Kidney capillary endothelial cell (primary cell): ENCODE results near the gene SLC35B2.

Experiments
- DNase-seq: peaks from one replicate; pipeline ENCODE4 v3.0.0-alpha.2; 2018; ENCODE audit warnings: low spot score

The SLC35B2 gene

DNA sequence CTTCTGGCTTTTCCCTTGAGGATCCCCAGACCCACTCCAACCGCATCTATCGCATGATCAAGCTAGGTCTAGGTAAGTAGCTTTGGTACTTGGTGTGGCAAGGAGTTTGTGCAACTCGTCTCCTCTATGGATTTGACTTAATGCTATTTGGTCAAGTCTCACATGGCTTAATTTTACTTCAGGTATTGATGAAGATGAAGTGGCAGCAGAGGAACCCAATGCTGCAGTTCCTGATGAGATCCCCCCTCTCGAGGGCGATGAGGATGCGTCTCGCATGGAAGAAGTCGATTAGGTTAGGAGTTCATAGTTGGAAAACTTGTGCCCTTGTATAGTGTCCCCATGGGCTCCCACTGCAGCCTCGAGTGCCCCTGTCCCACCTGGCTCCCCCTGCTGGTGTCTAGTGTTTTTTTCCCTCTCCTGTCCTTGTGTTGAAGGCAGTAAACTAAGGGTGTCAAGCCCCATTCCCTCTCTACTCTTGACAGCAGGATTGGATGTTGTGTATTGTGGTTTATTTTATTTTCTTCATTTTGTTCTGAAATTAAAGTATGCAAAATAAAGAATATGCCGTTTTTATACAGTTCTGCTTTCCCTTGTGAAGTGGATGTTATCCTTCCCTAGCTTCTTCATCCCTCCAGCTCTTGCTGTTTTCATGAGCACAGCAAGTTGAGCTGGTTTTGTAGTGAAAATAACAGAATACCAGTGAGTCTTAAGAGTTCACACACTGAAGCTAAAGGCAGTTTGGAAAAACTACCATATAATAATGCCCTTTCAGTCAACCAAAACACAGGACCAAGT is 3.8 kb downstream of the SLC35B2 start:
- DNase-seq: no peak

DNA sequence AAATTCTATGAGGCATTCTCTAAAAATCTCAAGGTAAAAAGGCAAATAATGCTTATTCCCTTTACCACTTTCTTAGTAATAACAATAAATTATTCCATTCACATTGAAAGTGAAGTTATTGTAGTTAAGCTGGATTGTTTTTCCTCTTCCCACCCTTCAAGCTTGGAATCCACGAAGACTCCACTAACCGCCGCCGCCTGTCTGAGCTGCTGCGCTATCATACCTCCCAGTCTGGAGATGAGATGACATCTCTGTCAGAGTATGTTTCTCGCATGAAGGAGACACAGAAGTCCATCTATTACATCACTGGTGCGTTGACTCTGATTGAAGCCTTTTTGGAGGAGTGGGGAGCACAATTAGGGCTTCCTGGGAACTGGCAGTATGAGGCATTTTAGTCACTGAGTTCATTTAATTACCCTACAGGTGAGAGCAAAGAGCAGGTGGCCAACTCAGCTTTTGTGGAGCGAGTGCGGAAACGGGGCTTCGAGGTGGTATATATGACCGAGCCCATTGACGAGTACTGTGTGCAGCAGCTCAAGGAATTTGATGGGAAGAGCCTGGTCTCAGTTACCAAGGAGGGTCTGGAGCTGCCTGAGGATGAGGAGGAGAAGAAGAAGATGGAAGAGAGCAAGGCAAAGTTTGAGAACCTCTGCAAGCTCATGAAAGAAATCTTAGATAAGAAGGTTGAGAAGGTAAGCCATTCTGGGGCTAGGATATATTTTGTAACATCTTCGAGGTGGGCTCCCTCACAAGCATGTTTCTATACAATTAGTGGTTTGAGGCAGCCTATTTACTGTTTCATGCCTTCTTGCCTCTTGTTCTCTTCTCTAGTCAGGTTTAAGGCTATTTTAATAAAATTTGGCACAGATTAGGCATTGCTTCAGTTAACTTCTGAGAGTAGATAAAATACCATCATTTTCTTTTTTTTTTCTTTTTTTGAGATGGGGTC is 5.5 kb downstream of the SLC35B2 start:
- DNase-seq: no peak

GRCh38 chr6:44250718-44251123 is 6.6 kb downstream of the SLC35B2 start:
- DNase-seq: no peak

DNA sequence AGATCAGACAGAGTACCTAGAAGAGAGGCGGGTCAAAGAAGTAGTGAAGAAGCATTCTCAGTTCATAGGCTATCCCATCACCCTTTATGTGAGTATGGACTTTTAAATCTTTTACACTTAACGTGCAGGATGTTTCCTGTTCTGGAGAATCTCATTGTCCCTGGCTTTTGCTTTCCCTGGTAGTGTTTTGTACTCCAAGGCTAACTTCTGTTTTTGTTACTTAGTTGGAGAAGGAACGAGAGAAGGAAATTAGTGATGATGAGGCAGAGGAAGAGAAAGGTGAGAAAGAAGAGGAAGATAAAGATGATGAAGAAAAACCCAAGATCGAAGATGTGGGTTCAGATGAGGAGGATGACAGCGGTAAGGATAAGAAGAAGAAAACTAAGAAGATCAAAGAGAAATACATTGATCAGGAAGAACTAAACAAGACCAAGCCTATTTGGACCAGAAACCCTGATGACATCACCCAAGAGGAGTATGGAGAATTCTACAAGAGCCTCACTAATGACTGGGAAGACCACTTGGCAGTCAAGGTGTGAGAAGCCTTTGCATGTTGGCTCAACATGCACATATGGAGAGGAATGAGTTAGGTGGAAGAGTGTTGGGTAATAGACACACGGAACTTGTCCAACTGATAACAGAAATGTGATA is 7.1 kb downstream of the SLC35B2 start:
- DNase-seq: no peak

GRCh38 chr6:44249082-44249748 is 8.1 kb downstream of the SLC35B2 start:
- DNase-seq: no peak

DNA sequence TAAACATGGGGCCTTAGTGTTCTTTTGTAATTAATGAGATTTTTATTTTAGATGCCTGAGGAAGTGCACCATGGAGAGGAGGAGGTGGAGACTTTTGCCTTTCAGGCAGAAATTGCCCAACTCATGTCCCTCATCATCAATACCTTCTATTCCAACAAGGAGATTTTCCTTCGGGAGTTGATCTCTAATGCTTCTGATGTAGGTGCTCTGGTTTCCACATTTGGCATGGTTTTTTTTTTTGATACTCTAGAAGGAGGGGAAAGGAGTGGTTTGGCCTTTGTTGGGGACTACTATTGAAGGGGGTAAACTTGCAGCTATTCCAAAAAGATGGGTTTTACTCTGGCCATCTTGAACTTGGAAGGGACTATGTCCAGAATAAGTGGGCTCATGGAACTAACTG is 8.7 kb downstream of the SLC35B2 start:
- DNase-seq: no peak

- peak; percentile 59 for DNase-seq
Observed at GRCh38 chr6:44247338-44248302, 9.7 kb downstream of the SLC35B2 start.

DNA sequence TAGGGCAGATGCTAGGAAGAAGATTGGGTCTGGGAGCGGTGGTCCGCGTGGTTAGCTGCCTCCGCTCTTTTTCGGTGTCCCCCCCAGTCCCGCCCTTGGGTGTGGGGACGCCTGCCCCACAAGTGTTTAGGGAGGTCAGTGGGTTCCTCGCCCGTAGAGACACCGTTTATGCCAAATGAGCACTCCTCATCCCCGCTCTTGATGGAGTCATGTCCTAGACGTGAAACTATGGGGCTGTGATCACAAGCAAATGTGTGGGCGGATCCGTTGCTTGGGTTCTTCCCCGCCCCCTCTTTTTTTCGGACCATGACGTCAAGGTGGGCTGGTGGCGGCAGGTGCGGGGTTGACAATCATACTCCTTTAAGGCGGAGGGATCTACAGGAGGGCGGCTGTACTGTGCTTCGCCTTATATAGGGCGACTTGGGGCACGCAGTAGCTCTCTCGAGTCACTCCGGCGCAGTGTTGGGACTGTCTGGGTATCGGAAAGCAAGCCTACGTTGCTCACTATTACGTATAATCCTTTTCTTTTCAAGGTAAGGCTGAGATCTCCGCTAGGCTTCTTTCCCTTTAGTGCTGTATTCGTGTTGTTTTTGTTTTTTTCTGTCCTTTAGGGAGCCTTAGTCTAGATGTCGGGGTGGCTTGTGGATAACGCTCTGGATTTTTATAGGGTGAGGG is 10.5 kb downstream of the SLC35B2 start, which contains the start of gene HSP90AB1:
Gene HSP90AB1, plus strand, starts transcription at position 439 of the 675 bp plus-strand sequence. CDS start 1,529 bp downstream, outside the sequence.
- DNase-seq: peak; percentile 91

GRCh38 chr6:44245912-44246662 is 11.2 kb downstream of the SLC35B2 start:
- DNase-seq: no peak

- DNase-seq: no peak
Observed at GRCh38 chr6:44245391-44245911, 11.9 kb downstream of the SLC35B2 start.

DNA sequence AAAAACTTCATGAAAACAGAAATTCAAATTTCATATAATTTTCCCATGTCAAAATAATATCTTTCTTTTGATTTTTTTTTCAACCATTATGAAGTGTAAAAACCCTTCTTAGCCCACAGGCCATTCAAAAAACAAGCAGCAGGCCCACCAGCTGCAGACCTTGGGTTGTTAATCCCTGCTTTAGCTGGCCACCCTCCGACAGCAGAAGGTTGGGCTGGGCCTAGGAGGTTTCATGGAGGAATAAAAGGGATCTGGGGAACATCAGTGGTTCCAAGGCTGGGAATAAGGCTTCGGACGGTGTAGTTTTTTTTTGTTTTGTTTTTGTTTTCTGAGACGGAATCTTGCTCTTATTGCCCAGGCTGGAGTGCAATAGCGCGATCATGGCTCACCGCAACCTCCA is 14.0 kb downstream of the SLC35B2 start:
- DNase-seq: no peak

GRCh38 chr6:44238687-44239350 is 18.5 kb downstream of the SLC35B2 start:
- no peak for DNase-seq

DNA sequence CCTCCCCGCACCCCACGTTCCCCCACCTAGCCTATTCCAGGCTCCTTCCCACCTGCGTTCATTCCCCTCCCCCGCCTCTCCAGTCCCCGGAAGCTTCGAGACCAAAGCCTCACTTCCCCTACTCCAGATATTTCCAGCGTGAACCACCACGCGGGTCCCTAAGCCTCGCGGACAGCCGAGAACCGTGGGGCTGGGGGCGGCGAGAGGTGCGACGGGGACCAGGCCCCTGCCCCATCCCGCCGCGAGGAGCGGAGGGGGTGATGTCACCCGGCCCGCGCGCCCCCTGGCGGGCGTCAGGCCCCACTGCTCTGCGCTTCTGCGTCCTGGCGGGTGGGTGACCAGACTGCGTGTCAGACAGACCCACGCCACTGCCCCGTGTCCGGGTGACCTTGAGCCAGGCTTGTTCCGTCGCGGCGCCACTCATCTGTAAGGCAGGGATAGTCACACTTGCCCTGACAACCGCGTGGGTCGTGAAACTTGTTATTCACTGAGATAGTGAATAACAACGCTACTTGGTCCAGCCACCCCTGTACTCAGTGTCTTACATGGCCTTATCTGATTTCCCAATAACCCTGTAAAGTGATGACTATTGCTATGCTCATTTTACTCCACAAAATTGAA is 19.4 kb downstream of the SLC35B2 start:
- DNase-seq: no peak

- peak; percentile 98 for DNase-seq
Observed at GRCh38 chr6:44237021-44237812, 20.1 kb downstream of the SLC35B2 start.

GRCh38 chr6:44235891-44236516 is 21.3 kb downstream of the SLC35B2 start:
- DNase-seq: no peak

- DNase-seq: no peak
Observed at GRCh38 chr6:44235269-44235668, 22.1 kb downstream of the SLC35B2 start.
